Gastroesophageal sphincter (tissue), 3 donors: ENCODE results near the gene CD9.

Experiments
- CTCF ChIP-seq, 4 experiments: fragments of 200-600 bp in 2 of 4; fragments of 450-650 bp in 2 of 4; sonication (generic) in 1 of 4; IDR thresholded peaks; one replicate each; pipeline ENCODE4 v1.5.1; 2017 to 2019; ENCODE audit warnings: antibody characterized with exemption in 4 of 4, mild to moderate bottlenecking in 2 of 4, moderate library complexity in 2 of 4
- EP300 ChIP-seq: sonication (generic); formaldehyde crosslinking; IDR thresholded peaks from one replicate; pipeline ENCODE4 v1.6.1; 2017; ENCODE audit warnings: antibody characterized with exemption, mild to moderate bottlenecking
- POLR2A ChIP-seq, 2 donors: fragments of 450-650 bp; IDR thresholded peaks; one replicate each; pipeline ENCODE4 v1.6.1; 2017; ENCODE audit warnings: antibody characterized with exemption in 2 of 2, mild to moderate bottlenecking in 2 of 2, moderate library complexity in 1 of 2
- POLR2AphosphoS5 ChIP-seq: sonication (generic); formaldehyde crosslinking; IDR thresholded peaks from one replicate; pipeline ENCODE4 v1.6.1; 2017; ENCODE audit warnings: antibody characterized with exemption

GRCh38 chr12:6206327-6206726 is 6.1 kb downstream of the CD9 start:
- TF ChIP-seq CTCF (IDR thresholded peaks at IDR 0.05) (no peak), POLR2A (IDR thresholded peaks at IDR 0.05) (no peak), EP300 (peak; percentile 26), POLR2AphosphoS5 (peak; percentile 8)
